Measurements from ENCODE around the gene GIGYF1. TPM values are rescaled to one million over a fixed set of nuclear protein-coding genes. Genes with fewer than 3 reads are reported as not detected.

GIGYF1 gene
- total and polyA plus RNA-seq, 2 of the 13 experiments (the other 11 are each of a cell fraction or from before 2014, with no cell fraction given) = 7.6 to 16.1 TPM

- TF ChIP-seq ZSCAN5A (CRISPR knock-in tag; IDR thresholded peaks at IDR 0.05; ENCODE audit: borderline replicate concordance) = no peak
- TF ChIP-seq PCBP2 (optimal IDR thresholded peaks at IDR 0.05; ENCODE audit: low read depth, low read length, poor library complexity, severe bottlenecking) = no peak
- no peak for TF ChIP-seq HDAC6 (IDR thresholded peaks at IDR 0.05; ENCODE audit: low read depth, low read length)
- no peak for TF ChIP-seq ZBTB46 (CRISPR knock-in tag; IDR thresholded peaks at IDR 0.05; ENCODE audit: borderline replicate concordance)
- TF ChIP-seq ZNF446 (CRISPR knock-in tag; IDR thresholded peaks at IDR 0.05) = no peak; the same call in 1 of the 2 replicates
- no peak for TF ChIP-seq ZNF547 (CRISPR knock-in tag; IDR thresholded peaks at IDR 0.05)
- no peak for TF ChIP-seq NR2F1 (CRISPR knock-in tag; IDR thresholded peaks at IDR 0.05)
- TF ChIP-seq ZMAT3 (CRISPR knock-in tag; conservative IDR thresholded peaks at IDR 0.05) = 0 out of 2 replicates have a peak, but pooled peaks have one; percentile 37
- TF ChIP-seq MLX (CRISPR knock-in tag; IDR thresholded peaks at IDR 0.05) = peak; percentile 45; the same call in 1 of the 2 replicates
- peak; percentile 57 for TF ChIP-seq PRDM15 (CRISPR knock-in tag; IDR thresholded peaks at IDR 0.05)
- peak; percentile 54; the same call in 1 of the 2 replicates for TF ChIP-seq TFDP2 (CRISPR knock-in tag; IDR thresholded peaks at IDR 0.05)
- TF ChIP-seq TFAP4 (IDR thresholded peaks at IDR 0.05; ENCODE audit: borderline replicate concordance, low read depth) = peak; percentile 45; the same call in 1 of the 2 replicates
- no peak for TF ChIP-seq PLRG1 (conservative IDR thresholded peaks at IDR 0.05)
- no peak for TF ChIP-seq TRIM22 (IDR thresholded peaks at IDR 0.05)
- no peak for TF ChIP-seq ZNF224 (CRISPR knock-in tag; IDR thresholded peaks at IDR 0.05)
- TF ChIP-seq ZSCAN22 (CRISPR knock-in tag; IDR thresholded peaks at IDR 0.05) = no peak
- TF ChIP-seq RARG (CRISPR knock-in tag; IDR thresholded peaks at IDR 0.05; ENCODE audit: low read depth) = no peak
These were observed 12.7 kb upstream of the GIGYF1 start (continued) for GRCh38 chr7:100706672-100707311.

Measured in HepG2 (cell line).